Fibroblast of mammary gland (primary cell): Measurements from ENCODE around the gene GPR63.

Source experiments
- DNase-seq: peaks from one replicate; pipeline ENCODE4 v3.0.0-alpha.2; 2010; ENCODE audit warnings: low read depth
- H3K4me3 ChIP-seq: 2 replicates; pipeline ENCODE4 v1.5.1; 2011; ENCODE audit warnings: low read depth, mild to moderate bottlenecking, low read length, moderate library complexity; ENCODE audit not compliant: control insufficient read depth
- CTCF ChIP-seq: conservative IDR thresholded peaks from 2 replicates; pipeline ENCODE4 v1.5.1; 2011; ENCODE audit warnings: low read depth, low read length, inconsistent platforms; ENCODE audit not compliant: control insufficient read depth, insufficient read depth

Gene GPR63

GRCh38 chr6:96849615-96850014 lies 12.3 kb upstream of the GPR63 start:
- H3K4me3 ChIP-seq = no peak overlapping the region
- no peak for DNase-seq
- no peak for TF ChIP-seq CTCF

GRCh38 chr6:96844530-96844929 lies 7.3 kb upstream of the GPR63 start:
- DNase-seq = no peak
- no peak for TF ChIP-seq CTCF
- H3K4me3 ChIP-seq = no peak overlapping the region

GRCh38 chr6:96841345-96841744 lies 4.1 kb upstream of the GPR63 start:
- no peak overlapping the region for H3K4me3 ChIP-seq
- no peak for DNase-seq

GRCh38 chr6:96836631-96837080 lies 621 bp downstream of the GPR63 start:
- no peak for TF ChIP-seq CTCF
- DNase-seq = no peak

More at GRCh38 chr6:96841345-96841744, 4.1 kb upstream of the GPR63 start:
- no peak for TF ChIP-seq CTCF

GRCh38 chr6:96834070-96834469 lies 3.2 kb downstream of the GPR63 start:
- no peak overlapping the region for H3K4me3 ChIP-seq
- DNase-seq = no peak
- TF ChIP-seq CTCF = no peak

More at GRCh38 chr6:96836631-96837080, 621 bp downstream of the GPR63 start:
- H3K4me3 ChIP-seq = peak overlapping the region; percentile 56

- no peak for TF ChIP-seq CTCF
- DNase-seq = no peak
- no peak overlapping the region for H3K4me3 ChIP-seq
These were observed 4.5 kb downstream of the GPR63 start for GRCh38 chr6:96832780-96833179.

- no peak for DNase-seq
- H3K4me3 ChIP-seq = no peak overlapping the region
- no peak for TF ChIP-seq CTCF
These were observed 10.4 kb downstream of the GPR63 start for GRCh38 chr6:96826865-96827264.
